ENCODE data around the gene RMC1.

The RMC1 gene

DNA sequence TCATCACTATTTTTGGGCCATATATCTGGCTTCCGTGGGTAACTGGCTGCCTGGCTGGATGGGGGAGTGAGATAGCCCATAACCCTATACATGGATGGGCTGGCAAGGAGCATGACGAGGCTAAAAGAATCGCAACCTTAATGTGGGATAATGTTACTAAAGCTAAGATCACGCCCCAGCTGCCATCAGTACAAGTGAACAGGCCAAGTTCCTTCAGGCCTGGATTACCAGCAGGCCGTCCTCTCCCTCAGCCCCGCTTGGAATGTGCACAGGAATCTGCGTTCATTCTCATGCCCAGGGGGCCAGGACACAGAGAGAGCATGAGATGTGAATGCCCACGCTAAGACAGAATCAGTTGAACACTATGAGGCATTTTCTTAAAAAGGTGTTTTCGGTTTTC lies 34.7 kb downstream of the RMC1 start:
- no CpG with 5 or more reads among the region's 9 CpGs for WGBS (ENCODE audit: extremely low coverage, insufficient coverage, insufficient read length)
- H2AFZ ChIP-seq (ENCODE audit: insufficient read depth, low read length, poor library complexity): no peak overlapping the region
- no peak overlapping the region for H3K4me3 ChIP-seq (ENCODE audit: low read depth, low read length)
- no peak overlapping the region for H3K4ac ChIP-seq (ENCODE audit: low read depth, low read length)
- H3K27me3 ChIP-seq (ENCODE audit: insufficient read depth, low read length): no peaks in the 10 kb centered on the region
- H3K36me3 ChIP-seq (ENCODE audit: control insufficient read depth in 1 of 2, insufficient read depth in 2 of 2, low read length in 2 of 2): peaks cover 49 to 71% of the 10 kb centered on the region in 2 experiments
- H2AK5ac ChIP-seq (ENCODE audit: low read length): no peak overlapping the region
- peaks cover 2% of the 10 kb centered on the region for H3K79me1 ChIP-seq (ENCODE audit: low read length)
- no peak overlapping the region for H4K12ac ChIP-seq (ENCODE audit: low read depth, low read length)
- no peak overlapping the region for H2BK120ac ChIP-seq (ENCODE audit: insufficient read depth, low read length, poor library complexity)
- H3K27ac ChIP-seq (ENCODE audit: low read depth, low read length): peak overlapping the region; percentile 24
- no peak overlapping the region for H3K9ac ChIP-seq (ENCODE audit: low read length)
- no peak overlapping the region for H2BK5ac ChIP-seq (ENCODE audit: low read depth, low read length, poor library complexity)
- peak; percentile 97 for DNase-seq
- peaks cover 15 to 27% of the 10 kb centered on the region in 2 experiments for H3K4me1 ChIP-seq (ENCODE audit: control insufficient read depth in 1 of 2, insufficient read depth in 2 of 2, low read length in 2 of 2)
- H3K14ac ChIP-seq (ENCODE audit: low read length): no peak overlapping the region
- H4K91ac ChIP-seq (ENCODE audit: low read depth, low read length): no peak overlapping the region
- H4K8ac ChIP-seq (ENCODE audit: low read depth, low read length): no peak overlapping the region
- no peak overlapping the region for H2BK12ac ChIP-seq (ENCODE audit: low read length)
- no peaks in the 10 kb centered on the region for H3K9me3 ChIP-seq (ENCODE audit: insufficient read depth, low read depth, low read length)
- H3K79me2 ChIP-seq (ENCODE audit: control insufficient read depth, insufficient read depth, low read length, poor library complexity): no peaks in the 10 kb centered on the region
- H3K18ac ChIP-seq (ENCODE audit: low read length): no peak overlapping the region
- H3K4me2 ChIP-seq (ENCODE audit: low read length): no peak overlapping the region
- no peak overlapping the region for H3K23ac ChIP-seq (ENCODE audit: low read length)

DNA sequence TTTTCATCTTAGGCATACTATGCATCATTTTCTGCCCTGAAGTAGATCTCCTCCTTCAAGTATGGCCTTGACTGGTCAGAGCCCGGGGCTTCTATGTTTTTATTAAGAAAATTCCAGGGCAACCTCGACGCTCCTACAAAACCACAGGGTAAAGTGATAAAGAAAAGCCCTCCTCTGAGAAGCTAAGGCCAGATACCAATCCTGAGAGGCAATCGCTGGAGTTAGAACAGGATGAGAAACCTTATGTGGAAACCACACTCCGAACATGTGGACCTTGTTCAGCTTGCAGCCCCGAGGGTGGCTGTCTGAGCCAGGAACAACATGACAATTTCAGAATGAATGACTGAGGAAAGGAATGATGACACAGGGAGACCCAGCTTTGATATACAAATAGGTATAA lies 35.6 kb downstream of the RMC1 start:
- Histone ChIP-seq H3K4ac (ENCODE audit: low read depth, low read length) (no peak overlapping the region), H3K79me2 (ENCODE audit: control insufficient read depth, insufficient read depth, low read length, poor library complexity) (no peaks in the 10 kb centered on the region), H3K4me2 (ENCODE audit: low read length) (no peak overlapping the region), H3K36me3 (ENCODE audit: control insufficient read depth in 1 of 2, insufficient read depth in 2 of 2, low read length in 2 of 2) (peaks cover 48 to 71% of the 10 kb centered on the region in 2 experiments), H3K23ac (ENCODE audit: low read length) (no peak overlapping the region), H3K27ac (ENCODE audit: low read depth, low read length) (no peak overlapping the region), H3K4me1 (ENCODE audit: control insufficient read depth in 1 of 2, insufficient read depth in 2 of 2, low read length in 2 of 2) (peaks cover 15 to 27% of the 10 kb centered on the region in 2 experiments), H4K12ac (ENCODE audit: low read depth, low read length) (no peak overlapping the region), H2BK5ac (ENCODE audit: low read depth, low read length, poor library complexity) (no peak overlapping the region), H3K18ac (ENCODE audit: low read length) (no peak overlapping the region), H3K9ac (ENCODE audit: low read length) (no peak overlapping the region), H2AFZ (ENCODE audit: insufficient read depth, low read length, poor library complexity) (no peak overlapping the region), H4K91ac (ENCODE audit: low read depth, low read length) (no peak overlapping the region), H4K8ac (ENCODE audit: low read depth, low read length) (no peak overlapping the region), H3K79me1 (ENCODE audit: low read length) (peaks cover 2% of the 10 kb centered on the region), H2BK120ac (ENCODE audit: insufficient read depth, low read length, poor library complexity) (no peak overlapping the region), H2BK12ac (ENCODE audit: low read length) (no peak overlapping the region), H3K14ac (ENCODE audit: low read length) (no peak overlapping the region), H3K9me3 (ENCODE audit: insufficient read depth, low read depth, low read length) (no peaks in the 10 kb centered on the region), H3K27me3 (ENCODE audit: insufficient read depth, low read length) (no peaks in the 10 kb centered on the region), H2AK5ac (ENCODE audit: low read length) (no peak overlapping the region), H3K4me3 (ENCODE audit: low read depth, low read length) (no peak overlapping the region)
- DNase-seq: no peak
- WGBS (ENCODE audit: extremely low coverage, insufficient coverage, insufficient read length): no CpG with 5 or more reads among the region's 6 CpGs

DNA sequence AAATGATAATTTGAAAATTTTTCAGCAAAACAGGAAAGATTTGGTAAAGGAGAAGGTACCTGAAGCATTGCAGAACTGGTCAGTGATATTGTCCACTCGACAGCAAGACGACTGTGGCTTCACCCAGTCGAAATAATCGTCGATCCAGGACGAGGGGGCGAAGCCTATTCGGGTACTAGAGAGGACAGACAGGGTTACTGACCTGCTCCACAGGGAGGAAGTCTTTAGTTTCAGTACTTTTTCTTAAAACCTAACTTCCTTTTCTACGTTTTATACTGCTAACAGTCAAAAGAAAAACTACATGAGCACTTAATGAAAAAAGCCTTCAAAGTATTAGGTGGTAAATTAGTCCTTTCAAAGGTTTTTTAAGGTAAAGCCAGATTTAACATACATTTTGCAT lies 36.0 kb downstream of the RMC1 start:
- Histone ChIP-seq H3K4ac (ENCODE audit: low read depth, low read length) (no peak overlapping the region), H4K12ac (ENCODE audit: low read depth, low read length) (no peak overlapping the region), H4K91ac (ENCODE audit: low read depth, low read length) (no peak overlapping the region), H2BK120ac (ENCODE audit: insufficient read depth, low read length, poor library complexity) (no peak overlapping the region), H3K4me2 (ENCODE audit: low read length) (no peak overlapping the region), H3K36me3 (ENCODE audit: control insufficient read depth in 1 of 2, insufficient read depth in 2 of 2, low read length in 2 of 2) (peaks cover 47 to 70% of the 10 kb centered on the region in 2 experiments), H2BK12ac (ENCODE audit: low read length) (no peak overlapping the region), H3K27me3 (ENCODE audit: insufficient read depth, low read length) (no peaks in the 10 kb centered on the region), H3K9me3 (ENCODE audit: insufficient read depth, low read depth, low read length) (no peaks in the 10 kb centered on the region), H3K4me1 (ENCODE audit: control insufficient read depth in 1 of 2, insufficient read depth in 2 of 2, low read length in 2 of 2) (peaks cover 15 to 27% of the 10 kb centered on the region in 2 experiments), H3K79me2 (ENCODE audit: control insufficient read depth, insufficient read depth, low read length, poor library complexity) (no peaks in the 10 kb centered on the region), H3K23ac (ENCODE audit: low read length) (no peak overlapping the region), H2AK5ac (ENCODE audit: low read length) (no peak overlapping the region), H3K9ac (ENCODE audit: low read length) (no peak overlapping the region), H4K8ac (ENCODE audit: low read depth, low read length) (no peak overlapping the region), H3K4me3 (ENCODE audit: low read depth, low read length) (no peak overlapping the region), H2AFZ (ENCODE audit: insufficient read depth, low read length, poor library complexity) (no peak overlapping the region), H3K18ac (ENCODE audit: low read length) (no peak overlapping the region), H3K27ac (ENCODE audit: low read depth, low read length) (no peak overlapping the region), H2BK5ac (ENCODE audit: low read depth, low read length, poor library complexity) (no peak overlapping the region), H3K14ac (ENCODE audit: low read length) (no peak overlapping the region), H3K79me1 (ENCODE audit: low read length) (peaks cover 2% of the 10 kb centered on the region)
- WGBS (ENCODE audit: extremely low coverage, insufficient coverage, insufficient read length): no CpG with 5 or more reads among the region's 9 CpGs
- no peak for DNase-seq

DNA sequence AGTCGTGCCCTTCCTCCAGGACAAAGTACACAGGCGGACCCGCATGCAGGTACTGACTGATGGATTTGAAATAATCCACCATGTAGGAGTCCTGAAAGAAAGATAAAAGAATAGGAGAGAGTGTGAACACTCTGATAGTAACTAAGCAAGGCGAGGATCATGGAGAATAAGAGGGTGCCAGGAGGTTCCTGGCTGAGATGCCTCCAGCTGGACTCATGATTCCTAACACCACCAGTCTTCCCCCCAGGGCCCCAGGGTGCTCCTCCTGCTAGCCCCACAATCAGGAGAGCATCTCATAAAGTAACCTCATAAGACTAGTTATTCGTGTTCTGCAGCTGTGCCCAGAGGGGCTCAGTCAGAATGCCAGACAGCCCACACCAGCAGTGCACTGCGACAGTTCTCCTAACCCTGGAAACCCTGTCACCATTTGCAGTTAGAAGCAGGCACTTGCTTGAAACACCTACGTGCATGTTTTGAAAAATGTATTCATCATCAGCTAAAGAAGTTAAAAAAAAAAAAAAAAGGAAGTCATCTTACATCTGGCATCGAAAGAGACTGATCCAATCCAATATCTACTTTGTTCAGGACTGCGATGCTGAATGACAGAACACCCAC lies 36.7 kb downstream of the RMC1 start:
- H3K9me3 ChIP-seq (ENCODE audit: insufficient read depth, low read depth, low read length): no peaks in the 10 kb centered on the region
- no CpG with 5 or more reads among the region's 9 CpGs for WGBS (ENCODE audit: extremely low coverage, insufficient coverage, insufficient read length)
- DNase-seq: peak; percentile 97 to 98

More for the DNA sequence above, 36.7 kb downstream of the RMC1 start:
- Histone ChIP-seq H2BK5ac (ENCODE audit: low read depth, low read length, poor library complexity) (no peak overlapping the region), H3K18ac (ENCODE audit: low read length) (no peak overlapping the region), H4K12ac (ENCODE audit: low read depth, low read length) (no peak overlapping the region), H3K79me1 (ENCODE audit: low read length) (peaks cover 2% of the 10 kb centered on the region), H4K8ac (ENCODE audit: low read depth, low read length) (no peak overlapping the region), H3K4ac (ENCODE audit: low read depth, low read length) (no peak overlapping the region), H3K9ac (ENCODE audit: low read length) (no peak overlapping the region), H3K14ac (ENCODE audit: low read length) (no peak overlapping the region), H3K4me3 (ENCODE audit: low read depth, low read length) (no peak overlapping the region), H2AFZ (ENCODE audit: insufficient read depth, low read length, poor library complexity) (no peak overlapping the region), H2BK12ac (ENCODE audit: low read length) (no peak overlapping the region), H3K4me2 (ENCODE audit: low read length) (peak overlapping the region; percentile 20), H2AK5ac (ENCODE audit: low read length) (no peak overlapping the region), H3K27ac (ENCODE audit: low read depth, low read length) (no peak overlapping the region), H3K23ac (ENCODE audit: low read length) (no peak overlapping the region), H3K79me2 (ENCODE audit: control insufficient read depth, insufficient read depth, low read length, poor library complexity) (no peaks in the 10 kb centered on the region), H3K27me3 (ENCODE audit: insufficient read depth, low read length) (no peaks in the 10 kb centered on the region), H3K36me3 (ENCODE audit: control insufficient read depth in 1 of 2, insufficient read depth in 2 of 2, low read length in 2 of 2) (peaks cover 45 to 64% of the 10 kb centered on the region in 2 experiments), H4K91ac (ENCODE audit: low read depth, low read length) (no peak overlapping the region), H3K4me1 (ENCODE audit: control insufficient read depth in 1 of 2, insufficient read depth in 2 of 2, low read length in 2 of 2) (peaks cover 15 to 27% of the 10 kb centered on the region in 2 experiments), H2BK120ac (ENCODE audit: insufficient read depth, low read length, poor library complexity) (no peak overlapping the region)
